Fibroblast of the conjunctiva (primary cell): ENCODE data around the gene MNS1.
A peak's percentile ranks its signal among the peaks of the same experiment; 100 is the strongest.
"Not testable (repeated sequence)": the region's sequence is repeated elsewhere in the genome, so short reads cannot be mapped to it uniquely, and the experiment has no call there.

Source experiments
- DNase-seq: peaks from one replicate; pipeline ENCODE4 v3.0.0-alpha.2; 2010; ENCODE audit warnings: low read depth

The MNS1 gene

DNA sequence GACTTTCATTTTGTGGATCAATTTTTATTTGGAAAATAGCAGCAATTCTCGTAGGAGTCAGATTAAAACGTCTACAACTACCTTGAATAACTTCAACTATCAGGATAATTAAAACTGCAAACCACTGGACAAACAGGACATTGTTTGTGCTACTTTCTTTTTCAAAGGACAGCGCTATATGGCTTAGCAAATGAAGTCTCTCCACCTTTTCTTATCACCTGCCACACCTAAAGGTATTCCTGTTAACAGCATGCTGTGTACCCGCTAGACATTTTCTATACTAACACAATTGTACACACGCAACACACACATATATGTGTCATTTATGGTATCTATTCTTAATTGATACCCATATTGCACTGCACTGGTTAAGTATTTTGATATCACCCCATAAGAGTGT lies 19.2 kb downstream of the MNS1 start:
- DNase-seq: no peak

- DNase-seq: no peak
These were observed 22.6 kb downstream of the MNS1 start for GRCh38 chr15:56442354-56442753.

DNA sequence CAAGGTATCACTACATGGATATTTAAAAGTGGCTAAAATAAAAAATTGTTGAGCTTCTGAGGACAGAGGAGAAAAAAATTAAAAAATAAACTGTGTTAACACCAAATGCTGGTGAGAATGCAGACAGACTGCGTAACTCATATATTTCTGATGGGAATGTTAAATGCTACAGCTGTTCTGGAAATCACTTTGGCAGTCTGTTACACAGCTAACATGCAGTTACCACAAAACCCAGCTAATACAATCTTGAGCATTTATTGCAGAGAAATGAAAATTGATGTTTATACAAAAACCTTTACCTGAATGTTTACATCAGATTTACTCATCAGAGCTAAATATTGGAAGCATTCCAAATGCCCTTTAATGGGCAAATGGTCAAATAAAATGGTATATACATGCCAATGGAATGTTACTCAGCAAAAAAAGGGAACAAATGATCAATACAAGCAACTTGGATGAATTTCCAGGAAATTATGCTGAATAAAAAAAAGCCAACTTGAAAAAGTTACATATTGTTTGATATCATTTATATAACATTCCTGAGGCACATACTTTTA lies 24.6 kb downstream of the MNS1 start:
- no peak for DNase-seq

- no peak for DNase-seq
These were observed 32.6 kb downstream of the MNS1 start for GRCh38 chr15:56432304-56432703.

- DNase-seq: peak; percentile 8
These were observed 36.0 kb downstream of the MNS1 start for GRCh38 chr15:56428821-56429458.

DNA sequence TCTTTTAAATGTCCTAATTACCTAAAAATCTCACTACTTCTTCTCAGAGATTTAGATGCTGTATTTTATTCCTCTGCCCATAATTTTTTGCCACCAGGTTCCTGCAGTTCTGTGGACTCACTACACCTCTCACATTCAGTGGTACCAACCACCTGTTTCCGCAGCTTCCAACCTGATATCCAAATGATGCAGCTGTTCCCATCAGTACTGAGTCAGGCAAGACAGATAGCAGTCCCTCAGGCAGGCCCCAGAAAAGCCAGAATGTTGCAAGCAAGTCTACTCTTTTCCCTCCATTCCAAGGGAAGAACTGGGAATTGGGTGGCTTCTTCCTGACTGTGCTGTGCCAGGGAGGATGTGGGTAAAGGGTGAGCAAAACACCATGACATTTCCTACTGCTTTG lies 39.0 kb downstream of the MNS1 start:
- DNase-seq: no peak

GRCh38 chr15:56425276-56425675 lies 39.7 kb downstream of the MNS1 start:
- no peak for DNase-seq

DNA sequence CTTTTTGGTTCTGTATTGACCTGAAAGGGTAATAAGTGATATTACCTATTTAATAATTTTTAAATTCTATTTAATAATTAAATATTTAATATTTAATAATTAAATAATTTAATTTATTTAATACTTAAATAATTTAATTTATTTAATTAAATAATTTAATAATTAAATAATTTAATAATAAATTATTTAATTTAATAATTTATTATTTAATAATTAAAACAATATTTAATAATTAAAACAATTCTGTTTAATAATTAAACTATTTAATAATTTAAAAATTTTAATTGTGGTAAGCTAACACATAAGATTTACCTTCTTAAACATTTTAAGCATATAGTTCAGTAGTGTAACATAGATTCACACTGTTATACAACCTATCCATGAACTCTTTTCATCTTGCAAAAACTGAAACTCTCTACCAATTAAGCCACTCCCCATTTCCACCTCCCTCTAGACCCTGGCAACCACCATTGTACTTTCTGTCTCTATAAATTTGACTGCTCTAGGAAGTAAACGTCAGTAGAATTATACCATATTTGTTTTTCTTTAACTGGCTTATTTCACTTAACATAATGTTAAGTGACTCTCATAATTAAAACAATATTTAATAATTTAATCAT lies 51.7 kb downstream of the MNS1 start:
- DNase-seq: not testable (repeated sequence)

DNA sequence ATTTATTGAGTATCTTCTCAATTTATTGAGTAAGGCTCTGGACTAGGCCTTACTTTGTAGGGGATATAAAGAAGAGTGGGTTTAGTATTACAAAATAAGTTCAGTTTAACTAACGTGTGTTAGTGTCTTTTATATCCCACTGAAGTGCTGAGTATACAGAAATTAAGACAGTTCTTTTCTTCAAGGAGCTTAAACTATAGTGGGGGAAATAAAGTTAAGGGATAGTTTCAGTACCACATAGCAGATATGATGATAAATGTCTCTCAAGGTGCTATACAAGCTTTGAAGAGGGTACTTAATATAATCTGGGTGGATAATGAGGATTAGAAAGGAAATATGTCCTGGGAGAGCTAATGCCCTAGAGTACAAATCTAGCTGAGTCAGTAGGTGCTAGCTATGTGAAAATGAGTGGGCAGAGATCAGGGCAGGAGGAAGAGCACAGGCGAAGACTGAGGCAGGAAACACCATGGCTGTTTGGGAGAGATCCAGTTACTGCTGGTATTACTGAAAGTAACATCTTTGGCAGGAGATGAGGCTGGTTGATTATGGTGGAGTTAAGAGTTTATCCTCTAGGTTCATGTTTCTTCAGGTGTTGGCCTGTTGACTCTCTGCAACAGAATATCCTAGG lies 53.7 kb downstream of the MNS1 start:
- no peak for DNase-seq

GRCh38 chr15:56410721-56411120 lies 54.2 kb downstream of the MNS1 start:
- DNase-seq: no peak

DNA sequence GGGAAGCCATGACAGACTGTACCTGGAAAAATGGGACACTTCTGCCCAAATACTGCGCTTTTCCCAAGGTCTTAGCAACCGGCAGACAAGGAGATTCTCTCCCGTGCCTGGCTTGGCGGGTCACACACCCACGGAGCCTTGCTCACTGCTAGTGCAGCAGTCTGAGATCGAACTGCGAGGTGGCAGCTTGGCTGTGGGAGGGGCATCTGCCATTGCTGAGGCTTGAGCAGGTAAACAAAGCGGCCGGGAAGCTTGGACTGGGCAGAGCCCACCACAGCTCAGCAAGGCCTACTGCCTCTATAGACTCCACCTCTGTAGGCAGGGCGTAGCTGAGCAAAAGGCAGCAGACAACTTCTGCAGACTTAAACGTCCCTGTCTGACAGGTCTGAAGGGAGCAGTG lies 65.7 kb downstream of the MNS1 start:
- not testable (repeated sequence) for DNase-seq

GRCh38 chr15:56397325-56397724 lies 67.6 kb downstream of the MNS1 start:
- DNase-seq: not testable (repeated sequence)

- no peak for DNase-seq
These were observed 70.0 kb downstream of the MNS1 start for GRCh38 chr15:56394909-56395308.

DNA sequence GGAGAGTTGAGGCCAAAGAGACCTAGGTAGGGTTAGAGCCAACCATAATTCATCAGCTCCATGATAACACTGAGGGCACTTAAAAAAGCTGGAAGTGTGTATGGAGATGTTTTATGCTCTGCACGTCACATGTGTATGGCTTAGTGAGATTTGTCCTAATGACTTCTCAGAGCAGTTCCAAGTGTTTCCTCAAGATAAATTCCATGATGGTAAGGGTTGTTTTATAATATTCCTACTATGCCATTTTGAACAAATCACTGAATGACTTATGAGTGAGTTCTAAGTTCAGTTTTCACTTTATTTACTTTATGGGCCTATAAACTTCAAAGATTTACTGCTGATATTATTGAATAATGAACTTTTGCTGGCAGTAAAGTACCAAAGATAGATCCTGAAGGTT lies 71.7 kb downstream of the MNS1 start:
- no peak for DNase-seq

DNA sequence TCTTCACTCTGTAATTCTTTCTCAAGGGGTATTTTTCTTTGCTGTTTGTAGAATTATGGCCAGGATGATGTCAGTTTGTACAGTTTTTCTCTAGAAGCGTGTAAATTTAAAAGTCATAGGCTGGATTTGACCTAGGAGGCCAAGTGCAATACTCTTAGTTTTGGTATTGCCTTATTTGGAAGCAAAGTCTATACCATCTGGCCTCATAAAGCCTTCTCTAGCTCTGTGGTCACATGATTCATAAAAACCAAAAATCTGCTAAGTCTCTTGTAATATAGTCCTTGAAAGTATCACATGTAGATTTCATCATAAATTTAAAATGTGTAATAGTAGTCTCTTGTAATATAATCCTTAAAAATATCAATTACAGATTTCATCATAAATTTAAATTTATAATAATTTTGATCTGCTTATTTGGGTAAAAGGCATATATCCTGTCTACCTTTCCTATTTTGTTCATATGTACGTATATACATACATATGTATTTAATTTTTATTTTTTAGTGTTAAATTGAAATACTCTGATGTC lies 74.1 kb downstream of the MNS1 start:
- DNase-seq: no peak

DNA sequence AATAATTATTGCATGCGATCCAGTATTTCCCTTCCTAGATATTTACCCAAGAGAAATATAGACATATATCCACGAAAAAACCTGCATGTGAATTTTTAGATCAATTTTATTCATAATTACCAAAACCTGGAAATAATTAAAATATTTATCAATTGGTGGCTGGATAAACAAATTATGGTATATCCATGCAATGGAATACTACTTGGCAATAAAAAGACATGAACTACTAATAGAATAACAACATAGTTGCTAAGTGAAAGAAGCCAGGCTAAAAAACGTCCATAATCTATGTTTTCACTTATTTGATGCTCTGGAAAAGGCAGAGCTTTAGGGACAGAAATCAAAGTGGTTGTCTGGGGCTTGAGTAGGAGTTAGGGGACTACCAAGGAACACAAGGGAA lies 79.0 kb downstream of the MNS1 start:
- no peak for DNase-seq

DNA sequence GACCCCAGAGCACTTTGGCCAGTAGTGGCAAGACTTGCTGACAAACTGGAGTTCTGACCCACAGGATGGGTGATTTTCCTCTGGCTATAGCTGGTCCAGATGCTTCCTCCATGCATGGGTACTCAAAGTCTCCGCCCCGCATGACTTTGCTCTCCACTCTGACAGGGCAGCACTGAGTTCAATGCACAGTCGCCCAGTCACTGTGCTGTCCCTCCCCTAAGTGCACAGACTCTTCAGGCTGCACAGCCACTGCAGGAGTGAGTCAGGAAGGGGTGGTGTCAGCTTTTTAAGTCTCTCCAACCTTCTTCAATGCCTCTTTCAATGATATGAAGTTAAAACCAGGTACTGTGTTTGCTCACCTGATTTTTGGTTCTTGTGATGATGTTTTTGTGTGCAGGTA lies 81.9 kb downstream of the MNS1 start:
- no peak for DNase-seq
